ENCODE results near the gene TGM3. TPM values are rescaled to one million over a fixed set of nuclear protein-coding genes. Genes with fewer than 3 reads are reported as not detected.
A peak's percentile ranks its signal among the peaks of the same experiment; 100 is the strongest.

TGM3 gene
- under 1 TPM in 2 of 6 experiments, not detected in 4; 0.09 to 0.15 TPM for total RNA-seq (2021; fragmentation: NEBNext Ultra II Directional; extraction: Animal tissue kit (Norgen Biotek cat#: 25700))
- long read RNA-seq, result 0 reads

- Mint-ChIP-seq H3K27me3 (ENCODE audit: insufficient read depth) (peaks cover 5% of the 10 kb centered on the region), H3K4me3 (no peak within 1 kb of the TSS), H3K36me3 (ENCODE audit: low read depth) (no peaks in the 10 kb centered on the region), H3K9me3 (no peaks in the 10 kb centered on the region), H3K27ac (0 out of 2 replicates have a peak within 1 kb of the TSS, but pooled peaks have one; percentile 5), H3K4me1 (ENCODE audit: low read depth) (peaks cover 28% of the 10 kb centered on the region)
- no peak for DNase-seq
- no peak for TF ChIP-seq CTCF (IDR thresholded peaks at IDR 0.05)
Measured at GRCh38 chr20:2295886-2296515, at the start of gene TGM3. Gene TGM3, plus strand, starts transcription at chr20:2296001. Its CDS starts 63 bp downstream, at chr20:2296064.

GRCh38 chr20:2246069-2246491 lies 49.7 kb upstream of the TGM3 start:
- TF ChIP-seq CTCF (IDR thresholded peaks at IDR 0.05), result no peak
- no peak for DNase-seq
- no peaks in the 10 kb centered on the region for H3K9me3 Mint-ChIP-seq
- peaks cover 4% of the 10 kb centered on the region for H3K27me3 Mint-ChIP-seq (ENCODE audit: insufficient read depth)
- no peak overlapping the region for H3K4me3 Mint-ChIP-seq
- H3K27ac Mint-ChIP-seq, result no peak overlapping the region
- H3K36me3 Mint-ChIP-seq (ENCODE audit: low read depth), result no peaks in the 10 kb centered on the region
- H3K4me1 Mint-ChIP-seq (ENCODE audit: low read depth), result peaks cover 13% of the 10 kb centered on the region

- Mint-ChIP-seq H3K9me3 (no peaks in the 10 kb centered on the region), H3K27me3 (ENCODE audit: insufficient read depth) (peaks cover 4% of the 10 kb centered on the region), H3K36me3 (ENCODE audit: low read depth) (no peaks in the 10 kb centered on the region), H3K4me3 (no peak overlapping the region), H3K4me1 (ENCODE audit: low read depth) (peaks cover 13% of the 10 kb centered on the region), H3K27ac (no peak overlapping the region)
- DNase-seq, result no peak
- TF ChIP-seq CTCF (IDR thresholded peaks at IDR 0.05), result no peak
Measured at GRCh38 chr20:2248837-2249236, 47.0 kb upstream of the TGM3 start.

GRCh38 chr20:2249935-2250334 lies 45.9 kb upstream of the TGM3 start:
- H3K4me1 Mint-ChIP-seq (ENCODE audit: low read depth), result peaks cover 22% of the 10 kb centered on the region
- peaks cover 4% of the 10 kb centered on the region for H3K27me3 Mint-ChIP-seq (ENCODE audit: insufficient read depth)
- DNase-seq, result no peak
- no peak for TF ChIP-seq CTCF (IDR thresholded peaks at IDR 0.05)
- no peak overlapping the region for H3K27ac Mint-ChIP-seq
- H3K4me3 Mint-ChIP-seq, result no peak overlapping the region
- H3K36me3 Mint-ChIP-seq (ENCODE audit: low read depth), result peaks cover 7% of the 10 kb centered on the region
- H3K9me3 Mint-ChIP-seq, result peaks cover 9% of the 10 kb centered on the region

GRCh38 chr20:2252419-2252997 lies 43.3 kb upstream of the TGM3 start:
- peaks cover 7% of the 10 kb centered on the region for H3K36me3 Mint-ChIP-seq (ENCODE audit: low read depth)
- H3K4me1 Mint-ChIP-seq (ENCODE audit: low read depth), result peaks cover 18% of the 10 kb centered on the region
- no peak overlapping the region for H3K27ac Mint-ChIP-seq
- no peak overlapping the region for H3K4me3 Mint-ChIP-seq
- peaks cover 7% of the 10 kb centered on the region for H3K27me3 Mint-ChIP-seq (ENCODE audit: insufficient read depth)
- H3K9me3 Mint-ChIP-seq, result peaks cover 9% of the 10 kb centered on the region
- no peak for DNase-seq
- no peak for TF ChIP-seq CTCF (IDR thresholded peaks at IDR 0.05)

Measured in HFFc6 (cell line).